Keratinocyte (primary cell): ENCODE results near the gene MAGI2. TPM values are rescaled to one million over a fixed set of nuclear protein-coding genes. Genes with fewer than 3 reads are reported as not detected.

Source experiments
- DNase-seq: peaks from one replicate; pipeline ENCODE4 v3.0.0-alpha.2; 2011; ENCODE audit warnings: low read depth, missing footprints, low spot score
- FAIRE-seq: peaks from 2 replicates; lab custom pipeline; 2011; peaks lifted over from hg19 to GRCh38; lab: Jason Lieb, UNC
- H2AFZ ChIP-seq: 2 replicates; pipeline ENCODE4 v1.6.0; 2012; ENCODE audit warnings: low read length, control low read depth, inconsistent platforms; ENCODE audit not compliant: control insufficient read depth
- H3K27ac ChIP-seq: 2 replicates; pipeline ENCODE4 v1.5.1; 2011; ENCODE audit warnings: low read length; ENCODE audit not compliant: control insufficient read depth, insufficient read depth
- H3K27me3 ChIP-seq: 3 replicates; pipeline ENCODE4 v1.6.0; 2011; ENCODE audit warnings: low read length; ENCODE audit not compliant: control insufficient read depth, insufficient read depth; ENCODE audit errors: extremely low read depth
- H3K36me3 ChIP-seq, 2 experiments: 2 replicates in 1 of 2; 3 replicates in 1 of 2; pipeline ENCODE4 v1.5.1; 2011; ENCODE audit warnings: low read length in 2 of 2, mild to moderate bottlenecking in 1 of 2; ENCODE audit not compliant: control insufficient read depth in 2 of 2, insufficient read depth in 2 of 2; ENCODE audit errors: extremely low read depth in 1 of 2
- H3K4me1 ChIP-seq: 3 replicates; pipeline ENCODE4 v1.5.1; 2011; ENCODE audit warnings: low read length; ENCODE audit not compliant: control insufficient read depth, insufficient read depth; ENCODE audit errors: extremely low read depth
- H3K4me2 ChIP-seq: 3 replicates; pipeline ENCODE4 v1.6.0; 2011; ENCODE audit warnings: low read depth, low read length; ENCODE audit not compliant: control insufficient read depth, insufficient read depth; ENCODE audit errors: extremely low read depth
- H3K4me3 ChIP-seq, 3 experiments: fragments of 200-600 bp in 1 of 3; sonication (generic) in 1 of 3; 2 replicates in 2 of 3; 3 replicates in 1 of 3; pipeline ENCODE4 v1.5.1; 2011 to 2016; ENCODE audit warnings: low read length in 3 of 3, mild to moderate bottlenecking in 3 of 3, control low read depth in 2 of 3, inconsistent platforms in 1 of 3, low read depth in 1 of 3, mixed read lengths in 1 of 3, mixed run types in 1 of 3, moderate library complexity in 1 of 3; ENCODE audit not compliant: control insufficient read depth in 2 of 3, insufficient read depth in 2 of 3; ENCODE audit errors: extremely low read depth in 1 of 3
- H3K79me2 ChIP-seq: 2 replicates; pipeline ENCODE4 v1.6.0; 2012; ENCODE audit warnings: low read length; ENCODE audit not compliant: control insufficient read depth, insufficient read depth
- H3K9ac ChIP-seq: 3 replicates; pipeline ENCODE4 v1.6.0; 2011; ENCODE audit warnings: low read length; ENCODE audit not compliant: control insufficient read depth, insufficient read depth; ENCODE audit errors: extremely low read depth
- H3K9me1 ChIP-seq: 3 replicates; pipeline ENCODE4 v1.6.0; 2011; ENCODE audit warnings: low read length; ENCODE audit not compliant: control insufficient read depth, insufficient read depth; ENCODE audit errors: extremely low read depth
- H3K9me3 ChIP-seq: 2 replicates; pipeline ENCODE4 v1.5.1; 2012; ENCODE audit warnings: low read depth, low read length; ENCODE audit not compliant: control insufficient read depth
- H4K20me1 ChIP-seq: 3 replicates; pipeline ENCODE4 v1.6.0; 2011; ENCODE audit warnings: low read length; ENCODE audit not compliant: control insufficient read depth, insufficient read depth; ENCODE audit errors: extremely low read depth
- EZH2 ChIP-seq: IDR thresholded peaks from one replicate; pipeline ENCODE4 v1.6.1; 2012; ENCODE audit warnings: inconsistent platforms, mild to moderate bottlenecking, low read length, moderate library complexity
- dilution Hi-C: fragments of 300-500 bp; cut with MboI; formaldehyde crosslinking; loops from one replicate; pipeline ENCODE4 v1.7.0; 2020; ENCODE audit warnings: low sequenced_read_pairs; ENCODE audit not compliant: extremely low pct_ligation_motif_present
- polyA plus RNA-seq, 5 experiments: library from polyadenylated mRNA; depleted of rRNA in 3 of 5; stranded (reverse) in 3 of 5; stranded (forward) in 1 of 5; unstranded in 1 of 5; fragments of >200 nt; gene quantifications; 1 replicate in 1 of 5; 2 replicates in 3 of 5; 3 replicates in 1 of 5; pipeline versions ENCODE4 v1.2.1 to v1.2.3, GENCODE V29; 2011 to 2012; ENCODE audit warnings: missing spikeins in 2 of 5, low read depth in 1 of 5, low replicate concordance in 1 of 5
- TF ChIP-seq, protein P1 (sequence below), 3 experiments: IDR thresholded peaks in 1 of 3; conservative IDR thresholded peaks in 1 of 3; optimal IDR thresholded peaks in 1 of 3; 2 replicates in 2 of 3; 3 replicates in 1 of 3; pipeline versions ENCODE3 to v1.5.1; 2011; ENCODE audit warnings: low read length in 3 of 3, mild to moderate bottlenecking in 3 of 3, moderate library complexity in 2 of 3, control low read depth in 1 of 3, inconsistent platforms in 1 of 3; ENCODE audit not compliant: insufficient read depth in 2 of 3; ENCODE audit errors: extremely low read depth in 1 of 3

Gene MAGI2
- polyA plus RNA-seq, 1 donor (not counting 4 experiments of a cell fraction or from before 2014, with no cell fraction given) = 0.07 TPM

DNA sequence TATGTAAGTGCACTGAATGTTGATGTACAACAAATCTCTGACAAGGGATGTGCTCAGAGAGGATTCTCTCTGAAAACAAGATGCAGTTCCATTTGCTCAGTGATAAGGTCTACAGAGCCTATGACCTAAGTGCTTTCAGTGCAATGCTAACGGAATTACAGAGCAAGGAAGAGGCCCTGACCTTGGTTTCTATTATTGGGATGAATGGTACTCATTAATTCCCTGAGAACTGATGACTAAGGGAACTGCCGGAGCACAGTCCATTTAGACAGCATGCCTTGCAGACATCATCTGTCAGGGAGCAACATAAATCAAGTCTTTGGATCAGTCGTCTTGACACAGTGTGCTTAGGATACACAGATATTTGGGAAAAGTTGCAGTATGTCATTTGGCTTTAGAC lies 1314.1 kb downstream of the MAGI2 start:
- no peaks in the 10 kb centered on the region for H3K27me3 ChIP-seq
- H3K27ac ChIP-seq = no peak overlapping the region
- H3K4me1 ChIP-seq = no peaks in the 10 kb centered on the region
- FAIRE-seq (no peak), DNase-seq (no peak)
- no peaks in the 10 kb centered on the region for H3K9me1 ChIP-seq
- dilution Hi-C loops = no loop called here
- no peaks in the 10 kb centered on the region for H4K20me1 ChIP-seq
- H3K4me2 ChIP-seq = no peak overlapping the region
- no peaks in the 10 kb centered on the region for H3K36me3 ChIP-seq
- no peak overlapping the region for H2AFZ ChIP-seq
- H3K9ac ChIP-seq = no peak overlapping the region
- TF ChIP-seq, protein P1, sequence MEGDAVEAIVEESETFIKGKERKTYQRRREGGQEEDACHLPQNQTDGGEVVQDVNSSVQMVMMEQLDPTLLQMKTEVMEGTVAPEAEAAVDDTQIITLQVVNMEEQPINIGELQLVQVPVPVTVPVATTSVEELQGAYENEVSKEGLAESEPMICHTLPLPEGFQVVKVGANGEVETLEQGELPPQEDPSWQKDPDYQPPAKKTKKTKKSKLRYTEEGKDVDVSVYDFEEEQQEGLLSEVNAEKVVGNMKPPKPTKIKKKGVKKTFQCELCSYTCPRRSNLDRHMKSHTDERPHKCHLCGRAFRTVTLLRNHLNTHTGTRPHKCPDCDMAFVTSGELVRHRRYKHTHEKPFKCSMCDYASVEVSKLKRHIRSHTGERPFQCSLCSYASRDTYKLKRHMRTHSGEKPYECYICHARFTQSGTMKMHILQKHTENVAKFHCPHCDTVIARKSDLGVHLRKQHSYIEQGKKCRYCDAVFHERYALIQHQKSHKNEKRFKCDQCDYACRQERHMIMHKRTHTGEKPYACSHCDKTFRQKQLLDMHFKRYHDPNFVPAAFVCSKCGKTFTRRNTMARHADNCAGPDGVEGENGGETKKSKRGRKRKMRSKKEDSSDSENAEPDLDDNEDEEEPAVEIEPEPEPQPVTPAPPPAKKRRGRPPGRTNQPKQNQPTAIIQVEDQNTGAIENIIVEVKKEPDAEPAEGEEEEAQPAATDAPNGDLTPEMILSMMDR (optimal IDR thresholded peaks at IDR 0.05 in 1 of 3, IDR thresholded peaks at IDR 0.05 in 1 of 3, conservative IDR thresholded peaks at IDR 0.05 in 1 of 3; ENCODE audit: extremely low read depth in 1 of 3, insufficient read depth in 2 of 3, low read length in 3 of 3) = no peak
- TF ChIP-seq EZH2 = no peak
- H3K9me3 ChIP-seq = no peaks in the 10 kb centered on the region
- H3K79me2 ChIP-seq = no peaks in the 10 kb centered on the region
- H3K4me3 ChIP-seq = no peak overlapping the region

DNA sequence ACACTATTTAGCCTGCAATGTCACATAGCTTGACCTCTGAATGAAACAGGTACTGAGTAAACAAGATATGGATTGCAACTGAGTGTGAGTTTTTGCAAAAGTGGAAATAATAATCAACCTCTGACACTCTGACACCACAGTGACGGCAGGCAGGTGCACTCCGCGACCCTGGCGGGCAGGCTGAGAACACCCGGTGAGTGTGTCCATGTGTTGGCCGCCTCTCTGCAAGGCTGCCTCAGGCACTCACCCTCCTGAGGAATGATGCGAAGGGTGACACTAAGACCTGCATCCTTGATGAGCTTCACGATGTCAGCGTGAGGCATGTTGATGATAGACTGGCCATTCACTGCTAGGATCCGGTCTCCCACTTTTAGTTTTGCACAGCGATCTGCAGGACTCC lies 1318.7 kb downstream of the MAGI2 start:
- no peak overlapping the region for H3K27ac ChIP-seq
- DNase-seq (no peak), FAIRE-seq (no peak)
- no peaks in the 10 kb centered on the region for H3K79me2 ChIP-seq
- TF ChIP-seq, protein P1 (optimal IDR thresholded peaks at IDR 0.05 in 1 of 3, IDR thresholded peaks at IDR 0.05 in 1 of 3, conservative IDR thresholded peaks at IDR 0.05 in 1 of 3; ENCODE audit: extremely low read depth in 1 of 3, insufficient read depth in 2 of 3, low read length in 3 of 3) = no peak
- no peak for TF ChIP-seq EZH2
- no peaks in the 10 kb centered on the region for H4K20me1 ChIP-seq
- no peaks in the 10 kb centered on the region for H3K4me1 ChIP-seq
- no peaks in the 10 kb centered on the region for H3K9me3 ChIP-seq
- no peak overlapping the region for H2AFZ ChIP-seq
- no peak overlapping the region for H3K4me2 ChIP-seq
- no peaks in the 10 kb centered on the region for H3K9me1 ChIP-seq
- H3K36me3 ChIP-seq = no peaks in the 10 kb centered on the region
- H3K27me3 ChIP-seq = no peaks in the 10 kb centered on the region
- dilution Hi-C loops = no loop called here
- H3K4me3 ChIP-seq = no peak overlapping the region
- no peak overlapping the region for H3K9ac ChIP-seq
